WI38 (cell line): ENCODE results near the gene NFATC2.
A peak's percentile ranks its signal among the peaks of the same experiment; 100 is the strongest.

Experiments
- H3K4me3 ChIP-seq: 2 replicates; pipeline ENCODE4 v1.5.1; 2011; ENCODE audit warnings: low read depth, mild to moderate bottlenecking, control low read depth, low read length
- TF ChIP-seq, protein P1 (sequence below): IDR thresholded peaks from 2 replicates; pipeline ENCODE4 v1.5.1; 2012; ENCODE audit warnings: low read depth, mild to moderate bottlenecking, control low read depth, low read length

NFATC2 gene

DNA sequence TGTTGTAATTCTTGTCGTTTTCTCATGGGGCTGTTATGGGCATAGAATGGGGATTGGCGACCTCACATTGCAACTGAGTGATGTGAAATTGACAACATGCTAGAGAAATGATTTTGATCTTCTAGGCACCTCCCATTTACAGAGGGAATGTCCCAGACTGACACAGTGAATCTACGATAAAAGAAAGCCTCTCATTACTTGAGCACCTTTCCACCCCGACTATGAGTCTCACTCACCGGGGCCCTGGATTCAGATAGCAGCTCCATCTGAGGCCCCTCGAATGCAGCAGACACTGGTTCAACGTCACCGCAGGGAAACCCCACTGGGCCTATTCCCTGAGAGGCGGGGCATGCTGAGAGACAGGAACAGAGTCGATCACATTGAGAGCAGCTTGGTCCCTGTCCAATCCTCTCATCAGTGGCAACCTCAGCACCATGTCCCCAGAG is 49.1 kb downstream of the NFATC2 start:
- no peak overlapping the region for H3K4me3 ChIP-seq
- TF ChIP-seq, protein P1, sequence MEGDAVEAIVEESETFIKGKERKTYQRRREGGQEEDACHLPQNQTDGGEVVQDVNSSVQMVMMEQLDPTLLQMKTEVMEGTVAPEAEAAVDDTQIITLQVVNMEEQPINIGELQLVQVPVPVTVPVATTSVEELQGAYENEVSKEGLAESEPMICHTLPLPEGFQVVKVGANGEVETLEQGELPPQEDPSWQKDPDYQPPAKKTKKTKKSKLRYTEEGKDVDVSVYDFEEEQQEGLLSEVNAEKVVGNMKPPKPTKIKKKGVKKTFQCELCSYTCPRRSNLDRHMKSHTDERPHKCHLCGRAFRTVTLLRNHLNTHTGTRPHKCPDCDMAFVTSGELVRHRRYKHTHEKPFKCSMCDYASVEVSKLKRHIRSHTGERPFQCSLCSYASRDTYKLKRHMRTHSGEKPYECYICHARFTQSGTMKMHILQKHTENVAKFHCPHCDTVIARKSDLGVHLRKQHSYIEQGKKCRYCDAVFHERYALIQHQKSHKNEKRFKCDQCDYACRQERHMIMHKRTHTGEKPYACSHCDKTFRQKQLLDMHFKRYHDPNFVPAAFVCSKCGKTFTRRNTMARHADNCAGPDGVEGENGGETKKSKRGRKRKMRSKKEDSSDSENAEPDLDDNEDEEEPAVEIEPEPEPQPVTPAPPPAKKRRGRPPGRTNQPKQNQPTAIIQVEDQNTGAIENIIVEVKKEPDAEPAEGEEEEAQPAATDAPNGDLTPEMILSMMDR = no peak

DNA sequence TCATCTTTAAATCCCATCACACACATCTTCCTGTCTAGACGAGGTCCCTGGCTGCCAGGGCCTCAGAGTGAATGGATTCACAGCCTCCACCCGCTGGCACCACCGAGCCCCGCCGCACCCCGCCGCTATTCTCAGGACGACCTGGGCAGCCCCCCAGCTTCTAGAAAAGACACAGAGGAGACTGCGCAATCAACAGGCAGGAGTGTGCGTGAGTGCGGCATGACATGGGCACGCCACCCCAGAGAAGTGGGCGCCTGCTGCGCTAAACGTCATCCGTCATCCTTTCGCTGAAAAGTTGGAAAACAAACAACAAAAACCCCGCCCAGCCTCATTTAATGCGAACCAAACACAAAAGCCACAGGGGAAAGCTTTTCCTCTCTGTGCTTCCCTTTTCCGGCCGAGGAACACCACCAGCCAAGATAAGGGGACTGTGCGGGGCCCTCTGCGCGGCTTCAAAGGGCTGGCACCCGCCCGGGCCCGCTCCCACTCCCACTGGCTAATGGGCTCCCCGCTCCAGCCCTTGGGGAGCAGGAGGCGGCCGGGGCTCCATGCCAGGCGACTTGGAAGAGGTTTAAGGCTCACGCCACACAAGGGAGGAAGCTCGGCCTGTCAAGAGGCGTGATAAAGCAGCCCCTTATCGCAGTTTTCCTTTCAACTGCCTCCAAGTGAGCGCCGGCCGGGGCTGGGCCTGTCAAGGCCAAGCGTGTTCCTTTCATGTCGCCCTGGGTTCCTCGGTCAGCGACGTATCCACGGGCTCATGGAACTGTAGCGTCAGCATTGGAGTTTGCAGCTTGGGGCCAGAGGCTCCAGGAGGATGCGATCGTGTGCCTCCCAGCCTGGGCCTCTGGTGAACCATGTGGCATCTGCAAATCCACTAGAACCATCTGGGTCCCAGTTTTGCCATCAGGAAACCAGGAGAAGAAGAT is 50.1 kb downstream of the NFATC2 start:
- TF ChIP-seq, protein P1 = no peak
- no peak overlapping the region for H3K4me3 ChIP-seq

DNA sequence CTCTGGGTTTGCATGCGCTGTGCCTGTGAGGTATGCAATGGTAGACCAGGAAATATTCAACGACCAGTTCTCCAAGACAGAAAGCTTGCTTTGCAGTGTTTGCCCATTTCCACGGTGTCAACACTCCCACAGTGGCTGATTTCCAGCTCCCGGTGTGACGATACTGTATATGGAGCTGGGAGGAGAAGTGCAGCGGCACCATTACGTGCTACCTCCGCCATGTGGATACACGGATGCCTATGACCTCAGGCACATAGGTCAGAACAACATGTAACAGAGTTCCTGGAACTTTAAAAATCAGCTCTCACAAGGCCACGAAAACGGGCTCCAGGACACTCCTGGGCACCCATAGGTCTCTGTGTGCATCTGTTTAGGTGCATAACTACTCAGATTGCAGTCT is 51.1 kb downstream of the NFATC2 start:
- TF ChIP-seq, protein P1 = no peak
- H3K4me3 ChIP-seq = no peak overlapping the region

DNA sequence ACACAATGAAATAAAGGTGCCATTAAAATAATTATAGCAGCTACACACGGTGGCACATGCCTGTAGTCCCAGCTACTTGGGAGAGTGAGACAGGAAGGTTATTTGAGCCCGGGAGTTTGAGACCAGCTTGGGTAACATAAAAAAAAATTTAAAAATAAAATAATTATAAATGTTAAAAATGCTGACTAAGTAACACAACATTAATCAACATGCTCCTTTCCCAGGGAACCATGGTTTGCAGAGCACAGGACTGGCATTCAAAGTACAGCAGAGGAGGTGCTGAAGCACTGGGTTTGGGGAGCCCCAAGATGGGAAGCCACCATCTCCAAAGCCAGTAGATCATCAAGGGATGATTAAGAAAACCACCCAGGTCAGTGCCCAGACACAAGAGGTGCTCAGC is 51.9 kb downstream of the NFATC2 start:
- TF ChIP-seq, protein P1 = no peak
- H3K4me3 ChIP-seq = no peak overlapping the region

DNA sequence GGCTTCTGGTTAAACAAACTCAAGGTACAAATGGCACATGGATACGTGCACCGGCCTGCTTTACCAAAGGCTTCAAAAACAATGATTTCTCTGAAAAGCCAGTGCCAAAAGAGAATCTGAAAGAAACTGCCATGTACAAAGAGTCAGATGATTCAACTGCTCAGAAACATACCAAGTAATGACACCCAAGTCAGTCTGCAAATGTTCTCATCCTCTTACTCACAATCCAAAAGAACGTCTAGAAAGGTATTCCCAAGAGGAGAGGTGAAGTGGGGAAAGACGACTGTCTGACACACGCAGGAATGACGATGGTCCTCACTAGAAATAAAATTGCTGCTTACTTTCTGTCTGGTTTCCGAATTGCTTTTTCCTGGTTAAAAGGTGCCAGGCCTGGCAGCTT is 52.9 kb downstream of the NFATC2 start:
- H3K4me3 ChIP-seq = no peak overlapping the region
- TF ChIP-seq, protein P1 = no peak

DNA sequence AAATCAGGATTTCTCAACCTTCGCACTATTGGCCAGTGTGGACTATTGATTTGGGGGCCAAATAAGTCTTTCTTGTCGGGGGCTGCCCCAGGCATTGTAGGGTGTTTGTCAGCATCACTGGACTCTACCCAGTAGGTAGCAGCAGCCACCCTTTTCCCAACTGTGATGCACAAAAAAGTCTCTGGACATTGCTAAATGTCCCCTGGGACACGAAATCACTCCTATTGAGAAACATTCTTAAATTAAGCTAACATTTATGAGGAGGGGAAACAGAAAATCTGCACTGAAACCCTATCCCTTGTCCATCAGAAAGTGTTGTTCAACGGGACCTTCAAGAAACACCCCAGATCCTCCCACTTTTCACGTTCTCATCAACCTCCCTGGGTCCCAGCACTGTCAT is 54.2 kb downstream of the NFATC2 start:
- TF ChIP-seq, protein P1 = no peak
- no peak overlapping the region for H3K4me3 ChIP-seq

DNA sequence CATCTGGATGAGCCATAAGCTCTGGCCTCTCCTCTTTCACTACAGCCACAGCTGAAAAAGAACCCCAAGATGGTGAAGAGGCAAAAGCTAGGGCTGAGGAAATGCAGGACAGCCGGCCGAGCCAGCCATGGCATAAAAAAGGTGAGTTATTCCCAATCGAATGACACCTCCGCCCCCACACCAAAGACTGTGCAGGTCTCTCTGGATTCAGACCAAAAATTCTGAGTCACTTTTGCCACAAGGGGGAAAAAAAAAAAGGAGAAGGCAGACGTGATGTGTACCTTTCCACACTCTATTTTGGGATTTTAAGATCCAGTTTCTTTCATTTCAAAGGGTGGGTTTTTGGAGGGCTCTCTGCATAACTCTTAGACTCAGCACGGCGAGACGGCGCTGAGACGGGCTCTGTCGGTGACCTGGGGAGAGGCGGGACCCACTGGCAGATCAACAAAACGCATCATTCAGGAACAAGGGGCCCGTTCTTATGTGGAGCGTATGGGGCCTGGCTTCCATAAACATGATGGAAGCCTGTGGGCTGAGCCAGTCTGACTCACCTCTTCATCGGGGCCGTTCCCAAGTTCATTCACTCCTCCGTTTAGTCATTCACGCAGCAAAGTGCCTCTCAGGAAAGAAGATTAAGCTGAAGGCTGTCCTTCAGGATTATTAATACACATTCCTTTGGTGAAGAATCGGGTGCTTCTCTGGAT is 54.8 kb downstream of the NFATC2 start:
- TF ChIP-seq, protein P1 = no peak
- peak overlapping the region; percentile 17 for H3K4me3 ChIP-seq
